GM19467 (cell line): Measurements from ENCODE around the gene DCDC2C.

ENCODE experiments used
- ATAC-seq: cut with Tn5 transposase; IDR thresholded peaks from one replicate; pipeline ENCODE4 v1.9.1; 2021; ENCODE audit warnings: mild to moderate bottlenecking, moderate library complexity; ENCODE audit not compliant: unreplicated experiment

The DCDC2C gene

DNA sequence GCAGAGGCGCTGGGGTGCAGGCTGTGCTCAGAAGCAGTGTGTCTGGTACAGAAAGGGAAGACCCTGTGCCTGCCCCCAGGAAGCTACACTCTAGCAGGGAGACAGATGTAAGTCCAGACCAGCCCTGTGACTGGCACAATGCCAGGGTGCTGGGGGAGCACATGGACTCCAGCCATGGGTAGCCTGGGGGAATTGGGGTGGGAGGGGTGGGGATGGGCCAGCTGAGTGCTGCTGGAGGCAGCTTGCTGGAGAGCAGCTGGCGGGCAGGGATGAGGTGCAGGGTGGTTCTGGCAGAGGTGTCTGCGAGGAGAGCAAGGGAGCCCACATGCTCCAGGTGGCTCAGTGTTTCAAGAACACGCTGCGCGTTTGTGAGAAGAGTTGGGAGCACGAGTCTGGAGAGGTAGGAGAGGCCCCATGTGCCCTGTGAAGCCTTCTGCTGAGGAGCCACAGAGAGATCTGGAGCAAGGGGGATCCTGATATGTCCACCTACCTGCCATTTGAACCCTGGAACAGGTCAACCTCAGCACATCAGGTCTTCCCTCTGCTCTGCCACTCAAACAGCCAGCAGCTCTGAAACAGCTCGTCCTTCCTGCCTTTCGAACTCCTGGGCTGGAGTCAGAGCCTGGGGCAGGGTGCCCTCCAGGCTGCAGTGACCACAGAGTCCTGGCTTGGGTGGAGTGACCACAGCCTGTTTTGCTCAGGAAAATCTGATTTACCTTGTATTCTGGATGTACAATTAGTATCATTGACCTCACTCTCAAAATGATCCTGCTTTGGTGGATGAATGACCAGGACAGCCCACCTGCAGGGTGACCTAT lies 30.3 kb upstream of the DCDC2C start:
- ATAC-seq: no peak

GRCh38 chr2:3674066-3674845 lies 29.1 kb upstream of the DCDC2C start:
- no peak for ATAC-seq

DNA sequence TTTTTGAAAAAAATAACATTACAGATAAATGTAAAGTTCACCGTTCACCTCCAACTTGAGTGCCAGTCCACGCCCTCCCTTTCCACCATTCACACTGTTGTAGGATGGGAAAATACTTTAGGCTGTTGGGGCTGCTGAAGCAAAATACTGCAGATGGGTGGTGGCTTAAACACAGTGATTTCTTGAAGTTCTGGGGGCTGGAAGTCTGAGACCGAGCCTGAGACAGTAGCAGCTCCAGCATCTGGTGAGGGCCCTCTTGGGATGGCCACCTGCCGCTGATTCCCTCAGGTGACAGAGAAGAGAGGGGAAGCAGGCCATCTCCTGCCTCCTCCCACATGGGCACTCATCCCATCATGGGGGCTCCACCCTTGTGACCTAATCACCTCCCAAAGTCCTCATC lies 27.7 kb upstream of the DCDC2C start:
- no peak for ATAC-seq

- no peak for ATAC-seq
Measured at GRCh38 chr2:3677436-3677835, 25.9 kb upstream of the DCDC2C start.

GRCh38 chr2:3678212-3678611 lies 25.2 kb upstream of the DCDC2C start:
- ATAC-seq: no peak

- no peak for ATAC-seq
Measured at GRCh38 chr2:3679180-3679579, 24.2 kb upstream of the DCDC2C start.

DNA sequence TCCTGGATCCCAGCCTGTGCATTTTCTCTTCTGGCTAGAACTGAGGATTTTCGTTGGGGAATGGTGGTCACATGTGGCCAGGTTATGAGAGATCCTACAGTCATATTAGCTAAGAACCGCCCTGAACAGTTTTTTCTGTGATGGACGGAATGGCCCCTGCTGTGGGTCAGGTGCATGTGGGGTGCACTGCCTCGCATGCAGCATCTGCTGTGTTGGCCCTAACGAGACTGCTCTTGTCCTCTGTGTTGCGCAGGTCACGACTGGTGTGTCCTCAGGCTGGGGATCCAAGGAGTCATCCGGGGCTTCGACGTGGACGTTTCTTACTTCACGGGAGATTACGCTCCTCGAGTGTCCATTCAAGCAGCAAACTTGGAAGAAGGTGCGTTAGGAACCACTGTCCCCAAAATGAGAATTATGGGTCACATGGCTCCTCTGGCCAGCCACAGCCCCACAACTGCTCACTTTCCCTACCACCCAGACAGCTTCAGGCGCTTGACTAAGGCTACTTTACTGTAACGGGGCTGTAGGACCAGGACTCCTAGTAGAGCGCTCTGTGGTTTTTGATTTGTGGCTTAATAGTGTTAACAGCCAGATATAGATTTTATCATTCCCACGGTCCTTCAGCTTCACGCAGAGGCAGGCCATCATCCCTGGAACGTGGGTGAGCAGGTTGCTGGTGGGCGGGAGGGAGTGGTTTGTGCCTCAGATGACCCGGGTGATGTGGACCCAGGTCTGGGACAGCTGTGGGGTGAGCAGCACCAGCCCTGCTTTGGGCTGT lies 23.6 kb upstream of the DCDC2C start:
- ATAC-seq: no peak

DNA sequence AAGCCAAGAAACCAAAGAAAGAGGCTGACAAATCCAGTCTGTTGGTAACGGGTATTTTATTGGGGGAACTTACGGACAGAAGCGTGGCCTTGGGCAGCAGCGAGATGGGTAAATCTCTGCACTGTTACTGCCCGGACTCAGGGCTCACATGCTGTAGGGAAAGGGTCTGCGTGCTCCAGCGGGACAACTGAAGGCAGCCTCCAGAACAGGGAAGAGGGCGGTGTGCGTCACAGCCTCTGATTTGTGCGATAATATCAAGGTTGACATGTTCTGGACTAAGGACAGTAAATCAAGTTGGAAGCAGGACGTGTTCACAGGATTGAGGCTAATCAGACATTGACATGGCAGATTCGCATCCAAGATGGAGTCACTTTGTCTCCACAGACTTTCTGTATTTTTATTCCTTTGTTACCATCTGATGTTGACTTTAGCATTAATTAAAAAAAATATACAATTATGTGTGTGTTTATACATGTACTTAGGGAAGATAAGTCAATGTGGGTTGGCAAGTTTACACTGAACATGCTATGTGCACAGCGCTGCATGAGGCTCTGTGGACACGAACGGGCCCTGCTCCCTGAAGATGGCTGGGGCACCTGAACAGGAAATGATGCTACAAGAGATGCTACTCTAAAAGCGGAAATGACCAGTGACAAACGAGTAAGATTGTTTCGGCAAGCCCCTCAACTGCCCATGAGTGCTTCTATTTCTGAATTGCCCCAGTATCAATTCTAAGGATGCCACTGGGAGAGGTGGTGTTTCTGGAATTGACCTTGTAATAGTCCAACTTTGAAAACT lies 22.6 kb upstream of the DCDC2C start:
- ATAC-seq: no peak

DNA sequence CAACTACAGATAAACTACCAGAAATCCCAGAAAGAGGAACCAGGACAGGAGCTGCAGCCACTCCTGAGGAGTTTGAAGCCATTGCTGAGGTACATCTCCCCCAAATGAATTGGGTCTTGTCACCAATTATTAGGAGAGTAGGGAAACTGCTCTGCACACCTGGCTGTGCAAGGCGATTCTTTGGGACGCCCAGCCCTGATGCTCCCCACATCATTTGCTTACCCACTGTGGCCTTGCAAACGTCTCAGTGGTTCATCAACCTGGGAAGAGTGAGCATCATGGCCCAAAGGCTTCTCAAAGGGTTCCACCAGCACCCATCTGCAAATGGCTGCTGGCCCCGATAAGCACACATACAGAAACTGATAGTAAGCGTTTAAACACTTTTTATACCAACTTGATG lies 21.8 kb upstream of the DCDC2C start:
- ATAC-seq: no peak

DNA sequence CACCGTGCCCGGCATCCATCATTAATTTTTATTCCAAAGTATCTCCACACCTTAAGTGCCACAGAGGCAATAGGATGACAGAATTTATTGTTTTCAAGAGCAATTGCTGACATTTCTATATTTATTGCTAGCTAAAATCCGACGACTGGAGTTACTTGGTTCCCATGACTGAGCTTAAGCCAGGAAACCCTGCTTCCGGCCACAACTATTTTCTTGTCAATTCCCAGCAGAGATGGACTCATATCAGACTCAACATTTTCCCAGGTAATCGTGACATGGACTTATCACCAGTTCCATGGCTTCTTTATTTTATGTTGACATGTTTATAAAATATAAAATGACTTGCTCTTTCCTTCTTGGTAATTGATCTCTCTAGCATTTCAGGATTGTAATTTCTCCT lies 20.6 kb upstream of the DCDC2C start:
- ATAC-seq: no peak

- ATAC-seq: no peak
Measured at GRCh38 chr2:3683748-3684454, 19.5 kb upstream of the DCDC2C start.

- no peak for ATAC-seq
Measured at GRCh38 chr2:3689998-3690748, 13.2 kb upstream of the DCDC2C start.

DNA sequence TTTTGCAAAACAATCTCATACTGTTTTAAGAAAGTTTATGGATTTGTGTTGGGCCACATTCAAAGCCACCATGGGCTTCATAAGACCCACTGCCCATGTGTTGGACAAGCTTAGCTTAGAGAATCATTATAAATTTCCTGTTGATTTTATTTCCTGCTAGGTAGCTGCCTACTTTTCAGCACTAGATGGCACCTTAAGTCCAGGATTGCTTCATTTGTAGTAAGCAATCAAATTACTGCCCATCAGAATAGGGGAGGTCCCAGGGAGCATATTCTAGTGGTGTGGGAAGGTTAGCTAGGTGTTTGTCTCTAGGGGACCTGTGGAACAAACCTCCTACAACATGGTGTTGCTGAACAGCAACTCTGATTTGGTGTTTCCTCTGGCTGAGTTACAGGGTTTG lies 11.0 kb upstream of the DCDC2C start:
- ATAC-seq: no peak

GRCh38 chr2:3696545-3696944 lies 6.8 kb upstream of the DCDC2C start:
- ATAC-seq: no peak

- ATAC-seq: no peak
Measured at GRCh38 chr2:3701071-3701470, 2.3 kb upstream of the DCDC2C start.

DNA sequence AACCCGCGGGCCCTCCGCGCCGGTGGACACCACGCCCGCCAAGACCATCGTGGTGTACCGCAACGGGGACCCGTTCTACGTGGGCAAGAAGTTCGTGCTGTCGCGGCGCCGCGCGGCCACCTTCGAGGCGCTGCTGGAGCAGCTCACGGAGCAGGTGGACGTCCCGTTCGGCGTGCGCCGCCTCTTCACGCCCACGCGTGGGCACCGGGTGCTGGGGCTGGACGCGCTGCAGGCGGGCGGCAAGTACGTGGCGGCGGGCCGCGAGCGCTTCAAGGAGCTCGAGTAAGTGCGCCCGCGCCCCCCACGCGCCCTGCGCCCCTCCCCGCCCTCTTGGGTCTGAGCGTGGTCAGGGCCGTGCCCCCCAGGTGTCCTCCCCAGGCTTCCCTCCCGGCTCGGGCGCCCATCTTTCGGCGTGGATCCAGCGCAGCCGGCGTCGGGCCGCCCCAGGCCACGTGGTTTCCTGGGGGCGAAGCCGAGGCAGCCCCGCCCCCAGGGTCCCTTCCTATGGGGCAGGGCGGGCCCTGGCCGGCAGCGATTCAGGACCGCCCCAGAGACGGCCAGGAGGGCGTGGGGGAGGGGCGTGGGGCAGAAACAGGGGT lies 481 bp downstream of the DCDC2C start:
- no peak for ATAC-seq

- no peak for ATAC-seq
Measured at GRCh38 chr2:3704692-3705091, 1.3 kb downstream of the DCDC2C start.

DNA sequence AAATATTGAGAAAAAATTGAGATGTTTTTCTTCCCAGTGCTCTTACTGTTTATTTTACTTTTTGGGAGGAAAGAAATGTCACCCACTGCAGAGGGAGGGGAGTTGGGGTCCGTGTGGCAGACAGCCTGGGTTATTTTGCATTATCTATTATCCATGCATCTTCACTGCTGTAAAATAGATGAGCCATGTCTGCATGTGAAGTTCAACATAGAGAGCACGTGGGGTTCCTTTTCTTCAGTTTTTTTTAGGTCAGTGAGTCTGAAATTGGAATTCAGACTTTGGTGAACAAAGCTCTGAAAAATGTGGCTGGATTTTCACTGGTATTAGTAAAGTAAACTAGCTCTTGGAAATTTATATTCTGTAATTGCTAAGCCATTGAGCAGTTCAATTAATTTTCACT lies 2.4 kb downstream of the DCDC2C start:
- no peak for ATAC-seq

- no peak for ATAC-seq
Measured at GRCh38 chr2:3706892-3707291, 3.5 kb downstream of the DCDC2C start.
